Stimulated activated CD4-positive, alpha-beta T cell treated with anti-CD3 and anti-CD28 coated beads, Interleukin-1b, Interleukin-23, amount 100 ng/mL, for 4 hours (primary cell): ENCODE measurements around the gene NFU1.
A peak's percentile ranks its signal among the peaks of the same experiment; 100 is the strongest.

Experiments
- DNase-seq, 2 donors: peaks; one replicate each; pipeline ENCODE4 v3.0.0-alpha.2; 2020; ENCODE audit warnings: low read depth in 2 of 2

The NFU1 gene

DNA sequence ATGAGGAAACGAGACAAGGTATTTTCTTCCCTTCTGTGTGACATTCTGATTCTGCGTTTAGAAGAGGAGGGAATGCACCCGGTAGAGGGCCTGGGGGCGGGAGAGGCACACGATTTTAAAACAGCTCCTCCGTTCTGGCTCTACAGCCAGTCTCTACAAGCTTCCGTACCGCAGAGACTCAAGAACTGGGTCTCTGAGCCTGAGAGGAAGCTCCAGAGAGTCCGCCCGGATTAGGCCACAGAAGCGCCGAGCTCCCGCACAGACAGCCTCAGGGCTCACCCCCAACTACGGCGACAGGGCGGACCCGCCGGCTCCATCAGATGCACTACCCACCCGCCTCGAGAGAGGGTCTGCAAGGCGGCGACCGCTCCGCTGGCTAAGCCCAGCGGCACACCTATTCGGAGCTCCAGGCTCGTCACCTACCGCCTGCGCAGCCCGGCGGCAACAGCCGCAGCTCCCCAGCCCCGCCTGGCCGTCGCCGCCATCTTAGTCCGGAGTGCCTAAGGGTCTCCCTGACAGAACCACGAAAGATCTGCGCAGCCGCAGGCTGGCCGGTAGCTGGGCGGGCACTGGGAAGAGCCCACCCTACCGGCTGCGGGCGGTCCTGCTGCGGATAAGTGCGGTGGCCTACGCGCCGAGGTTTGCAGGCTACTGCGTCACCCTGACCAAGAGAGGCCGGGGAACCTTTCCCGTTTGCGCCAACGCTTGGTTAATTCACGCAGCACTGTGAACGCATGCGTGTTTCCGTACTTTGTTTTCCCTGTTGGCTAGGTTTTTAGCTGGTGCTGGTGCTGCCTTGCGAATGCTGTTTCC lies at the start of gene NFU1:
Gene NFU1, minus strand, starts transcription at position 498 of the 813 bp plus-strand sequence. Its CDS starts 13 bp downstream, at position 485.
- DNase-seq = peak; percentile 66 to 79

GRCh38 chr2:69483696-69484095 lies 46.5 kb upstream of the NFU1 start:
- no peak for DNase-seq

DNA sequence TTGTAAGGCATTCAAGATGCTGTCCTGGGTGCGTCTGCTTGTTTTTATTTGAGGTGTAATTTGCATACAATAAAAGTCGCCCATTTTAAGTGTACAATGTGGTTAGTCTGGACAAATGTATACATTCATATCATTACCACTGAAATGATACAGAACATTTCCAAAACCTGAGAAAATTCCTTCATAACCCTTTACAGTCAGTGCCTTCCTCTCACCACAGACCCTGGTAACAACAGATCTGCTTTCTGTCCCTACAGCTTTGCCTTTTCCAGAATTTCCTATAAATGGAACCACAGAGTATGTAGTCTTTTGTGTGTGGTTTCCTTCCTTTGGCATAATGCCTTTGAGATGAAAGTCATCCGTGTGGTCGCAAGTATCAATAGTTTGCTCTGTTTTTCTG lies 45.8 kb upstream of the NFU1 start:
- DNase-seq = no peak

GRCh38 chr2:69482471-69482870 lies 45.2 kb upstream of the NFU1 start:
- no peak for DNase-seq

GRCh38 chr2:69481421-69481820 lies 44.2 kb upstream of the NFU1 start:
- no peak for DNase-seq

DNA sequence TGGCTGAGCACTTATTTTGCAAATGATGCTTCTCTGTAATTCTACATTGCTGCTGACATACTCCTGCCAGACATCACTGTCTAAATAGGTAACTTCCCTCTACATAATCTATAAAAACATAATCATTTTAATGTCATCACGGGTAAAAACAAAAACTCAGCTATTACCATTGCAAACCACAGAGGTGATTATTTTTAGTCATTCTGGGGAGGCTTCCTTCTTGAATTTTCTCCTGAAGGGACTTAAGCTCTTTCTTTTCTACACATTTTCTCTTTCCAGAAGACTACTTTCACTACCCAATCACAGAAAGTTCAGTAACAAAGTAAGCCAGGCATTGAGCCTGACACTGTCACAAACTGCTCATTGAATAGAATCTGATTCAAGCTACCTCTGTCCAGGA lies 40.4 kb upstream of the NFU1 start:
- no peak for DNase-seq

DNA sequence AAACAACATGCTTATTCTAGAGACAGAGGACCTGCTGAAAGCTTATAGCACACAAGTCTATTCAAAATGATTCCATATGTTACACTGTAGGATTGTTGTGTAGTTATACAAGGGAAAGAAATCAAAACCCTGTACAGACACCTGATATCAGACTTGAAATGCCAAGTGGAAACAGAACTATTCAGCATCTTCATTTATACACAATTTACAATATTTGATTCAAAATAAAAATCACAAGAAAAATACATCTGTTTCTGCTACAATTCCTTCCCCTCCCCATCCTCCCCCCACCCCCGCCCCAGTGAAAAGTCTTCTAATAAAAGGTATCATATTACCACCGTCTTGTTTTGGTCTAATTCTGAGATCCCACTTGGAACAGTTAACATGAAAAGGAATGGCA lies 37.5 kb upstream of the NFU1 start:
- no peak for DNase-seq

- no peak for DNase-seq
These were observed 34.6 kb upstream of the NFU1 start for GRCh38 chr2:69471793-69472192.

DNA sequence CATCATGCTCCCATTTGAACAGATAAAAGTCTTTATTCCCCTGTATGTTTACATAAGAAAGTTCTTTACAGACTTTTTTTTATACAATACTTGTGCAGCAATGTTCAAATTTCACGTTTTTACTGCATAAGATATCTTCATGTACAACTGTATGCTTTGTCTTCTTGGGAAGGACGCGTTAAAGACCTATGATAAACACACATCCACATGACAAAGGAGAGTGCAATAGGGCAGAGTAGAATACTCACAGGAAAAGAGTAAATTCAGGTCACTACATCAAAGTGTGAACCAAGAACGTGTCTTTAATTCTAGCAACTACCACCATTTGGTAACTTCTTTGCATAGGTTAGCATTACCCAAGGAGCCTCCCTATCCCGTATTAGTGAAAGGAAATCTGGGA lies 33.7 kb upstream of the NFU1 start:
- DNase-seq = no peak

DNA sequence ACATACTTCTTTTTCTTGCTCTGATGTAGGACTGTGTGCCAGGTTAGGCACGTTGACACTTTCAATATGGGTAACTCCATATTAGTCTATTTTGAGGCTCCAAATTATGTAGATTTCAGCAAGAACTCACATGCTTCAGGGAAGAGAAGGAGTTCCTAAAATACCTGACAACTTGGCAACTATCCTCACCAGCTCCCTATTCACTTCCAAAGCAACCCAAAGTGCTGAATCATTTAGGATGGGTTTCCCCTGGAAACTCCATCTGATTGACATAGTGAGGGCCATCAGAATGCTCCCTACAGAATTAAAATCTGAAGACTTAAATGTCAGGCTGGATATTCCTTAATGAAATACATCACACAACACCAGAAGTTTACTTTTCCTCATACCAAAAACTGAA lies 32.5 kb upstream of the NFU1 start:
- DNase-seq = no peak

GRCh38 chr2:69469375-69469774 lies 32.1 kb upstream of the NFU1 start:
- DNase-seq = no peak

DNA sequence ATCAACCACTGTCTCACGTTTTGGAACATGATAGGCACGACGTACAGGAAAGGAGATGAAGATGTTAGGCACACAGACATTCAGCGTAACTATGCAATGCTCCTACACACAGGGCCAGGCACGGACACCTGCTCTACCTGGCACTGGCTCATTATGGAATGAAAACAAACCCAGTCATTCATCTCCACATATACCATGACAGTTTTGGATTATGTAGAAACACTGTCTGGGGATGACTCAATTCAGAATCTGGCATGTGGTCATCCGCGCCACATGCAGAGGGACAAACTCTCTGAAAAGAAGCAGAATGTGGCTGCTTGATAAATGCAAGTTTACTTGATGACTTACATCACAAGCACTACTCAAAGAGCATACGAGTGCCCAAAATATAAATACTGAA lies 29.5 kb upstream of the NFU1 start:
- DNase-seq = no peak

- no peak for DNase-seq
These were observed 28.6 kb upstream of the NFU1 start for GRCh38 chr2:69465513-69466456.

DNA sequence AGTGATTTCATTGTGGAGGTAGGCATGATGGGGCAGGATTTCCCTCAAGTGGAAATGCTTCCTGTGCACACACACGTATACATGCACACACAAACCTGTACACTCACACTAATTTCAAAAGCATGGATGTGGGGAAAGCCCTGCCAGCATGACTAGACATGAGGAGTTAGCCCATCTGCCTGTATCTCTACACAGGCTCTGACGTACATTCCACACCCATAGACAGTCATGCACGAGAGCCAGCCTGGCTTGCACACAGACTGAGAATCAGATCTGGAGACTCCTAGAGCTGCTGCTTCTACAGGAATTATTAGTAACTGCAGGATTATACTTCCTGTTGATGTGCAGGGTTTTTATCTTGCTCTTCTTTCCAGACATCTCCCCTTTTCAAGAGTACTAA lies 27.3 kb upstream of the NFU1 start:
- no peak for DNase-seq

DNA sequence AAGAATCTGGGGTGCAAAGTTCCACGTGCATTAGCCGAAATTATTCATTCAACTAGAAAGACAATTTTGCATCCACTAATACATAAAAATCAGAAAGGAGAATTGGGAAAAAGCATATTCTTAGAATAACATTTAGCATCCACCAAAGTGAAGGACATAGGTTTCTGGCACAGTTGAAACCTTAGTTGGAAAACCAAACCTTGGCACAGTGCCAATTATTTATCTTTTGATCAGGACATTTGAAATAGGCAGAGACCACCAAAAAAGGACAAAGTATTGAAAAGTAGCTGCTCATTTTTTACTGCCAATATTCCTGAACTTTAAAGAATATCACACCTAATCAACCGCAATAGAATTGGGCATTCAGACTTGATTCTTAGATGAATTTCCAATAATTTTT lies 25.5 kb upstream of the NFU1 start:
- no peak for DNase-seq

DNA sequence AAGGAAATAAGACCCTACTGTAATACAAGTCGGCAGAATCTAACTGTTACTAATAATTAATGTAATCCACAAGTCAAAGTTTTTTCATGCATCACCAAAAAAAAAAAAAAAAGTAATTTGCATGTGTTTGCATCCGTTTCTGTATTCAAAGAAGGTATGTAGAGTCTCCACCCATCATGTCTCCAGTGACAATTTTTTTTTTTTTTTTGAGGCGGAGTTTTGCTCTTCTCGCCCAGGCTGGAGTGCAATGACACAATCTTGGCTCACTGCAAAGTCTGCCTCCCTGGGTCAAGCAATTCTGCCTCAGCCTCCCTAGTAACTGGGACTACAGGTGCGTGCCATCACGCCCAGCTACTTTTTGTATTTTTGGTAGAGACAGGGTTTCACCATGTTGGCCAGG lies 24.2 kb upstream of the NFU1 start:
- DNase-seq = no peak

DNA sequence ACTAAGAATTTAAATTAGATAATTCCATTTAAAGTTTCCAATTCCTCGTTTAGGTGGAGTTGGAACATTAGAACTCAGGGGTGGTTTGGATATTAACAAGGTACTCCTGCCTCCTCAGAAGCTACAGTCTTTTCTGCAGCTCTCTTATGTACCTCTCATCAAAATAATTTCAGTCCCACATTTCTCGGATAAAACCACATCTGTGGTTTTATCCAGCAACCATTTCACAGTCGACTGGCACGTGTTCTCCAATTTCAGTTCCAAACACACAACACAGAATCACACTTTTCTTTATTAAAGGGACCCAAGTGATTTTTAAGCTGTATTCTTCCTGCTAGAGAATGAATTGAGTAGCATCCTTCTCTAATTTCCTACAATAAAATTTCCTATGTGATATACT lies 22.7 kb upstream of the NFU1 start:
- DNase-seq = no peak

DNA sequence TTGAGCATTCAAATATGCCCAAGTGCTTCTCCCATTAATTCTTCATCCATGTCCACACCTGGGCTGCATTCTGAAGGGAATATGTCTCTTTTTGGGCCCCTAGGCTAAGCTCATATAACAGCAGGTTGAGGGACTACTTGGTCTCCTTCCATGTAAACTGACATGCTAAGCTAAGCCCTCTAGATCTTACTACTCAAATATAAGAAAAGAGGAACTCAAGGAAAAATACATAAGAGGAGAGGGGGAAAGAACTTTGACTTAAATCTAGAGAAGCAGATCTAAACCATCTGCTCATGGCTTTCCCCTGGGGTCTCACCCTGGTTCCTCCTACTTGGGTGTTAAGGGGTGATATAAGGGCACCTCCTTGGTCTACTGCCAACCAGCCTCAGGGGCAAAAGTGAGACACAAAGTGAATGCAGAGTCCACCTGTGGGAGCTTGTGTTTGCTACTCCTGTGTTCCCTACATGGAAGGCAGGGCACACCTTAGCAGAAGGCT lies 19.8 kb upstream of the NFU1 start:
- no peak for DNase-seq

DNA sequence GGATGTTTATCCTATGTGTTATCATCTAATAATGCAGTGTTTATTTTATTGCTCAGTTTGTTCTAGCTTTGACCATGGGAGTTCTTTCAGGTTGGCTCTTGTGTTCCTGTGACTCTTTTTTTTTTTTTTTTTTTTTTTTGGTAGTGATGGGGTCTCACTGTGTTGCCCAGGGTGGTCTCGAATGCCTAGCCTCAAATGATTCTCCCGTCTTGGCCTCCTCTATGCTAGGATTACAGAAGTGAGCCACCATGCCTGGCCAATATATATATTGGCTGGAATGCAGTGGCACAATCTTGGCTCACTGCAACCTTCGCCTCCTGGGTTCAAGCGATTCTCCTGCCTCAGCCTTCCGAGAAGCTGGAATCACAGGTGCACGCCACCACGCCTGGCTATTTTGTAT lies 18.9 kb upstream of the NFU1 start:
- DNase-seq = no peak

DNA sequence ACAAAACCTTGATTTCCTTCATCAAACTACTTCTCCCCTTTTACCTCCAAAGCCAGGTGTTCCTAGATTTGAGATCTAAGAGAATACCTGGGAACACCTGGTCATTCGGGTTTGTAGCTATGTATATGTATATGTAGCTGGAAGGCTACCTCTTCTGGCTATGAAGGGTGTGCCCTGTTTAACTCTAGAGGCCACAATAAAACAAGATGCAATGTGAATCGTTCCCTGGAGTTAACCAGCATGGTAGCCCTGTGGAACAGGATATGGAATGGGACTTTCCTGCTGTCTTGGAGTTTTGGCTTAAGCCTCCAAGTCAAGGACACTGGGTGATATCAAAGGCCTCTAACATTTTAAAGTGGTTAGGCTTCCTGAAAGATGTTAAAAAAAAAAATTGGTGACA lies 17.7 kb upstream of the NFU1 start:
- no peak for DNase-seq

GRCh38 chr2:69453475-69454129 lies 16.4 kb upstream of the NFU1 start:
- no peak for DNase-seq

DNA sequence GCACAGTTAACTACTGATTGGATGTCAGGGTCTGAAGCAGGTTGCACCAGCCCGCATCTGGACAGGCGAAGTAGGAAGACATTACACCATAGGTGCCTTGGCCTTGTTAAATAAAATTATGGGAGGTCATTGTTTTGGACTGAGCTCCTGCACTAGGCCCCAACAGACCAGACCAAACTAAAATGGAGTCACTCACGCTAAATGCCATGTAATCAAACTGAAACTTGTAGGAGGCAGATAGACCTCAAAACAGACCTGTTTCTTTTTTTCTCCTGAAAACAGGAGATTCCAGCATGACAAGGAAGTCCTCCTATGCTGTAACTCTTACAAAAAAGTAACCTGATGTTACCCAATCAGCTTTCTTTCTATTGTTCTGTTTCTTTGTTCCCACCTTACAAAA lies 15.5 kb upstream of the NFU1 start:
- DNase-seq = no peak
